ENCODE data around the gene ATG5.
"Not testable (repeated sequence)": the region's sequence is repeated elsewhere in the genome, so short reads cannot be mapped to it uniquely, and the experiment has no call there.

The ATG5 gene

GRCh38 chr6:106258726-106259125, 66.8 kb downstream of the ATG5 start:
- no peak for DNase-seq

DNA sequence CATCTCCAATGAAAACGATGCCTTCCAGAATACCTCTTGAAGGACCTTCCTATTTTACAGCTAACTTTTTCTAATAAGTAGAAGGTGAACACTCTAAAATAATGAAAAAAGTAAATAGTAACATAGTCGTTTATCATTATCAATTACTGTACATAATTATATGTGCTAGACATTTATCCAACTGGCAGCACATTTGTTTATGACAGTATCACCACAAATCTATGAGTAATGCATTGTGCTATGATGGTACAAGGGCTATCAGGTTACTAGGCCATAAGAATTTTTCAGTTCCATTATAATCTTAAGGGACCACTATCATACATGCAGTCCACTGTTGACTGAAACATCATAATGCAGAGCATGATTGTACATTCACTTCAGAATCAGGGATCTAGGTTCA, 68.4 kb downstream of the ATG5 start:
- no peak for DNase-seq

DNA sequence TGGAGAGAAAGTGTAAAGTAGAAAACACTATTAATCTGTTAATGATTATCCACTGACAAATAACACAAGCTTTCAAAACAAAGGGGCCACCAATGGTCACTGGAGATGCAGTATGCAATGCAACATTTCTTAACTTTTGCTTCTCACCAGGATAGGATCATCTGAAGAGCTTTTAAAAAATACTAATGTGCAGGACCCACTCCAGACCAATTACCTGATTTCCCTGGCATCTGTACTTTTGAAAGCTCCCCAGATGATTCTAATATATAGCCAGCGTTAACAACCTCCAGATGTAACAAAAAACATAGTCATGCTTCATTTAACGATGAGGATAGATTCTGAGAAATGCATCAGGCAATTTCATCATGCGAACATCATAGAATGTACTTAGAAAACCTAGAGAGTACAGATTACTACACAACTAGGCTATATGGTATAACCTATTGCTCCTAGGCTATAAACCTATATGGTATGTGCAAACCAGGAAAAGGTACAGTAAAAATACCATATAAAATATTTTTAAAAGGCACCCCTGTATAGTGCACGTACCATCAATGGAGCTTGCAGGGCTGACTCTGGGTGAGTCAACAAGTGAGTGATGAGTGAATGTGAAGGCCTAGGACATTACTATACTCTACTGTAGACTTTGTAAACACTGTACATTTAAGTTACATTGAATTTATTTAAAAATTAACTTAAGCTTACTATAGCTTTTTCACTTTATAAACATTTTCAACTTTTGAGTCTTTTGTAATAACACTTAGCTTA, 69.2 kb downstream of the ATG5 start:
- DNase-seq, result no peak

GRCh38 chr6:106255306-106255705, 70.3 kb downstream of the ATG5 start:
- DNase-seq, result no peak

- no peak for DNase-seq
Observed at GRCh38 chr6:106254636-106255035, 70.9 kb downstream of the ATG5 start.

- DNase-seq, result no peak
Observed at GRCh38 chr6:106253731-106254130, 71.8 kb downstream of the ATG5 start.

DNA sequence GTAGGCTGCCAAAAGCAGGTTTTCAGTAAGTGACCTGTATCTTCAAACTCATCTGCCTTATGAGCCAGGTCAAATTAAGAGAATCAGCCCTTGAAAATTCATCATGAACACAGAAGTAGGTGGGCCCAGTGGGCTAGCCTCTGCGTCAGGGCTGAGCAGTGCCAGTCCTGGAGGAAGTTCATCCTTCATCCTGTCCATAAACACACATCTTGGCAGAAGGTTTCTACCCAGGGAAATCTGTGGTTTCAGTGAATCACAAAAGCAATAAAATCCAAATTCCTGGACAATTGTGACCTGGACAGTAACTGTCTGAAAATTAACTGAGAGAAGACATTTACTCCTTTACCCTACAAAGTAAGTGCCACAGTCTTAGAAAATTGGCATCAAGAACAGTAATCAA, 72.4 kb downstream of the ATG5 start:
- DNase-seq, result no peak

GRCh38 chr6:106252687-106253086, 72.9 kb downstream of the ATG5 start:
- DNase-seq, result no peak

DNA sequence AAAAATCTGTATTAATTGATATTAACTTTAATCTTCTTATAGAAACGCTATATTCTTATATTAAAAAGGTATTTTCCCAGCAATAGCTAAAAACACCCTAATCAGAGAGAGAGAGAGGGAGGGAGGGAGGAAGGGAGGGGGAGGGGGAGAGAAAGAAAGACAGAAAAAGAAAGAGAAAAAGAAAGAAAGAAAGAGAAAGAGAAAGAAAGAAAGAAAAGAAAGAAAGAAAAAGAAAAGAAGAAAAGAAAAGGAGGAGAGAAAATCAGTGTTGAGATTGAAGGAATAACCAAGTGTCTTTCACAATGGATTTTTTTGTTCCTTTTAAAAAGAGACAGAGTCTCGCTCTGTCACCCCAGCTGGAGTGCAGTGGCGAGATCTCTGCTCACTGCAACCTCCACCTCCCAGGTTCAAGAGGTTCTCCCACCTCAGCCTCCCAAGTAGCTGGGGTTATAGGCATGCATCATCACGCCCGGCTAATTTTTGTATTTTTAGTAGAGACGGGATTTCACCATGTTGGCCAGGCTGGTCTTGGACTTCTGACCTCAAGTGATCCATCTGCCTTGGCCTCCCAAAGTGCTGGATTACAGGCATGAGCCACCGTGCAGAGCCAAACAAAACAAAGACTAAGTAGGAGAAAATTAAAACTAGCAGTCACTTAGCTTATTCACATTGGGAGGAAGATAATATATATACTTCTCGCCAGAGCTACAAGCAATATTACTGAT, 73.9 kb downstream of the ATG5 start:
- DNase-seq, result not testable (repeated sequence)

- DNase-seq, result no peak
Observed at GRCh38 chr6:106250953-106251352, 74.6 kb downstream of the ATG5 start.

DNA sequence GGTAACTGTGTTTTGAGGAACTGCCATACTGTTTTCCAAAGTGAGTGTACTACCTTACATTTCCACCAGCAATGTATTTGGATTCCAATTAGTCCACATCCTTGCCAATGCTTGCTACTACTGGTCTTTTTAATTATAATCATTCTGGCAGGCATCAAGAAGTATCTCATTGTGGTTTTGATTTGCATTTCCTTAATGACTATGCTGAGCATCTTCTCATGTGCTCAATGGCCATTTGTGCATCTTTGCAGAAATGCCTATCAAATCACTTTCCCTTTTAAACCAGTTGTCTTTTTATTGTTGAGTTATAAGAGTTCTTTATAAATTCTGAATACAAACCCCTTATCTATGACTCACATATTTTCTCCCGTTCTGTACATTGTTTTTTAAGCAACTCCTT, 75.9 kb downstream of the ATG5 start:
- no peak for DNase-seq

DNA sequence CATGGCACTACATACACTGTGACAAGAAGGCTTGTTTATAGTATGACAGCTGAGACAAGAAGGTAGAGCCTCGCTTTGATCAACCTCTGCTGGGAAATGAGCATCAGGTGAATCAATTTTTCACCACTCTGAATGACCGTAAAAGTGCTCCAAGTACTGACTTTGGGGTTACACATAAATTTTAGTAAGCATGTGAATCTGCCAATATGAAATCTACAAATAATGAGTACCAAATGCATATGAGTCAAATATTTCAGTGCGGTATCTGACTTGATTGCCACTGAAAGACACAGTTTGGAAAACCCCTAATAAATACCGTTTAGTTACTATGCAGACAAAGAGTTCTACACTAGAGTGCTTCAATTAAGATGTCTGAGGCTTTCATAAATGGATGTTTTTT, 77.8 kb downstream of the ATG5 start:
- DNase-seq, result no peak

GRCh38 chr6:106247293-106247692, 78.3 kb downstream of the ATG5 start:
- no peak for DNase-seq

GRCh38 chr6:106244931-106245330, 80.6 kb downstream of the ATG5 start:
- no peak for DNase-seq

GRCh38 chr6:106244521-106244920, 81.0 kb downstream of the ATG5 start:
- no peak for DNase-seq

DNA sequence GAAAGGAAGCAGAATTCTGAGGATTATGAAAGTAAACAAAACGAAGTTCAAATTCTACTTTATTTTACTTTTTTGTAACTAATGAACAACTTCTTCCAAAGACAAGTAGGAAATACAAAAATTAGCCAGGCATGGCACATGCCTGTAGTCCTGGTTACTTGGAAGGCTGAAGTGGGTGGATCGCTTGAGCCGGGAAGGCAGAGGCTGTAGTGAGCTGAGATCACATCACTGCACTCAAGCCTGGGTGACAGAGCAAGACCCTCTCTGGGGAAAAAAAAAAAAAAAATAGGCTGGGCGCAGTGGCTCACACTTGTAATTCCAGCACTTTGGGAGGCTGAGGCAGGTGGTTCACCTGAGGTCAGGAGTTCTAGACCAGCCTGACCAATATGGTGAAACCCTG, 82.3 kb downstream of the ATG5 start:
- no peak for DNase-seq

DNA sequence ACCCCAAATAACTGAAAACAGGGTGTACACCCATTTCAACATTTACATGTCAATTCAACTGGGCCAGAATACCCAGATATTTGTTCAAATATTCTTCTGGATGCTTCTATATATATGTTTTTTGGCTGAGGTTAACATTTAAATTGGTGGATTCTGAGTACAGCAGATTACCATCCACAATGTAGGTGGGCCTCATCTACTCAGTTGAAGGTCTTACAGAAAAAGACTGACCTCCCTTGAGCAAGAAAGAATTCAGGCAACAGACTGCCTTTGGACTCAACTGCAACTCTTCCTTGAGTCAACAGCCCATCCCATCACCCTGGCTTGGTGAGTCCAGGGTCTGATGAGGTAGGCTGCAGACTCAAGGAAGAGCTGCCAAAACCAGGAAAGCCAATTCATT, 84.1 kb downstream of the ATG5 start:
- no peak for DNase-seq

DNA sequence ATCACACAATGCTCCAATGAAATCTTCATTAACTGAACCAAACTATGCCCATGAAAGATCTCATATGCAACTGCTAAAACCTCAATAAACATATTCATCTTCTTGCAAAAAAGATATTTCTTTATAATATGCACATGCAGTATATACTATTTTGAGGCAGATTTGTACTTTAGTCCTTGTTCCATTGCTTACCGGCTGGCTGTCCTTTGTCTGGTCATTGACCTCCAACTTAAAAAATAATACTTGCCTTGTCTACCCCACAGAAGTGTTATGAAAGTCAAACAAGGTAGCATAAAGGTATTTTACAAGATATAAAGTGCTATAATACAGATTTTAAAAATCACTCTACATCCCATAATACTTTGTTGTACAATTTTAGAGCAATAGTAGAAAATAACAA, 88.3 kb downstream of the ATG5 start:
- no peak for DNase-seq

GRCh38 chr6:106229876-106230445, 95.6 kb downstream of the ATG5 start:
- not testable (repeated sequence) for DNase-seq

- no peak for DNase-seq
Observed at GRCh38 chr6:106227612-106228507, 97.7 kb downstream of the ATG5 start.

- no peak for DNase-seq
Observed at GRCh38 chr6:106226676-106227075, 98.9 kb downstream of the ATG5 start.

DNA sequence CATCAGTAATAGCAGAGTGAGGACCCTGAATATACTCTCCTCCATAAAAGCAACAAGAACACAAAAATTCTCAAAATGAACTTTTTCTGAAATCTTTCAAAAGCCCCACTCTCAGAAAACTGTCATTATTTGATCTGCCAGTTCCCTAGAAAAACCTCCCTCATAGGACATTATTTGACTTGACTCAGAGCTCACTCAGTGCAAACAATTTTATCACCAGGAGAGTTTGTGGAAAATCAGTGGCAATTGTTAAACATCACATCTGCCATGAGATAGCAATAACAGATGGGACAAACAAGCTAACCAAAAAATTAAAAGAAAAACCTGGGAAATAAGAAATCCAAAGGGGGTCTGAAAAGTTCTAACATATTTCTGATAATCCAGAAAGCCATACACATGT, 100.0 kb downstream of the ATG5 start:
- no peak for DNase-seq
